Measurements from ENCODE around the gene HILPDA.

The HILPDA gene

DNA sequence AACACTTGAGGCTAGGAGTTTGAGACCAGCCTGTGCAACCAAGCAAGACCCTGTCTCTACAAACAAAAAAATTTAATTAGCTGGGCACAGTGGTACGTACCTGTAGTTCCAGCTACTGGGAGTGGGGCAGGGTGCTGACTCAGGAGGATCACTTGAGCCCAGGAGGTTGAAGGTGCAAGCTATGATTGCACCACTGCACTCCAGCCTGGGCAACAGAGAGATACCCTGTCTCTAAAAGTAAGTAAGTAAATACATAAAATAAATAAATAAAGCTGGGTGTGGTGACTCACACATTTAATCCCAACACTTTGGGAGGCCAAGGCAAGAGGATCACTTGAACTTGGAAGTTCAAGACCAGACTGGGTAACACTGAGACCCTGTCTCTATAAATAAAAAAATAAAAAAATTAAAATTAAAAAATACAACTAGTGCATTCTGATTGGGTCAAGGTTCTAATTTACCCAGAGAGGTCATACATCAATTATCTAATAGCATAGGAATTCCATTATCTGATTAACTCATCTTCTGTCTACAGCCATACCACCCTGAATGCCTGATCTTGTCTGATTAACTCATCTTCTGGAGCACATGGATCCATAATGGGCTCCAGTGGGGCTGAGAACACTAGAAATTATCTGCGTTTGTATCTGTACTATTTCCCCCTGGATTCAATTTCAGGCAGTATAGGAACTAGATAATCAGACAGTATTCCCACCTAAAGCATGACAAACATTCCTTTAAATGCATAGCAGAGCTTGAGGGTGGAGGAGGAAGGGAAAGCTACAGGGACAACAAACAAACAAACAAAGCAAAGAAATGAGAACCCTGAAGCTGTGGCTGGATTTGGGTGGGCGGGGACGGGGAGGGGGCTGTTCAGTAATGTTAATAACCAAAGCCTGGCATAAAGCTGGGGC is 21.0 kb upstream of the HILPDA start:
- H3K27ac ChIP-seq = no peak overlapping the region

DNA sequence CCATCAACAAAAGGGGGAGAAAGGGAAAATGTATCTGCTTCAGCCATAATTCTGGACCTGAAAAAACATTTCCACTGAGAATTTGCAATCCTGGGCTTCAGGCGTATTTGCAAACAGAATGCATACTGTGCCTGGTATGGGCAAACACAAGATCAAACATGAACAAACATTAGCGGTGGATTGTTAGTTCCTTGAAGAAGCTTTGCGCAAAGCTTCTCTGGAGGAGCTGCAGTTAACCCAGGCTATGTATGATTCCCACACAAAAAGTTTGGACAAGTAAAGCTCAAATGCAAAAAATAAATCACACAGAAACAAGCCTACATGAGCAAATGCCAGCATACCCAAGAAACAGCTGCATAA is 20.4 kb upstream of the HILPDA start:
- no peaks in the 10 kb centered on the region for H3K27me3 ChIP-seq (ENCODE audit: insufficient read depth, low read depth)
- H3K4me1 ChIP-seq (ENCODE audit: low read depth, poor library complexity, severe bottlenecking) = no peaks in the 10 kb centered on the region
- no peak overlapping the region for H2AFZ ChIP-seq (ENCODE audit: low read depth)
- H3K36me3 ChIP-seq (ENCODE audit: insufficient read depth) = no peaks in the 10 kb centered on the region
- no peak overlapping the region for H3K4me2 ChIP-seq
- no peak overlapping the region for H3K4me3 ChIP-seq (IDR thresholded peaks at IDR 0.05; ENCODE audit: insufficient read depth, low read depth, low read length)
- H3K9ac ChIP-seq = no peak overlapping the region
- TF ChIP-seq, protein P1, sequence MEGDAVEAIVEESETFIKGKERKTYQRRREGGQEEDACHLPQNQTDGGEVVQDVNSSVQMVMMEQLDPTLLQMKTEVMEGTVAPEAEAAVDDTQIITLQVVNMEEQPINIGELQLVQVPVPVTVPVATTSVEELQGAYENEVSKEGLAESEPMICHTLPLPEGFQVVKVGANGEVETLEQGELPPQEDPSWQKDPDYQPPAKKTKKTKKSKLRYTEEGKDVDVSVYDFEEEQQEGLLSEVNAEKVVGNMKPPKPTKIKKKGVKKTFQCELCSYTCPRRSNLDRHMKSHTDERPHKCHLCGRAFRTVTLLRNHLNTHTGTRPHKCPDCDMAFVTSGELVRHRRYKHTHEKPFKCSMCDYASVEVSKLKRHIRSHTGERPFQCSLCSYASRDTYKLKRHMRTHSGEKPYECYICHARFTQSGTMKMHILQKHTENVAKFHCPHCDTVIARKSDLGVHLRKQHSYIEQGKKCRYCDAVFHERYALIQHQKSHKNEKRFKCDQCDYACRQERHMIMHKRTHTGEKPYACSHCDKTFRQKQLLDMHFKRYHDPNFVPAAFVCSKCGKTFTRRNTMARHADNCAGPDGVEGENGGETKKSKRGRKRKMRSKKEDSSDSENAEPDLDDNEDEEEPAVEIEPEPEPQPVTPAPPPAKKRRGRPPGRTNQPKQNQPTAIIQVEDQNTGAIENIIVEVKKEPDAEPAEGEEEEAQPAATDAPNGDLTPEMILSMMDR (conservative IDR thresholded peaks at IDR 0.05; ENCODE audit: low read depth, low read length) = no peak
- H4K20me1 ChIP-seq (ENCODE audit: insufficient read depth) = no peaks in the 10 kb centered on the region
- no peak overlapping the region for H3K27ac ChIP-seq
- H3K79me2 ChIP-seq (ENCODE audit: insufficient read depth, low read depth) = no peaks in the 10 kb centered on the region

More for the DNA sequence above, 21.0 kb upstream of the HILPDA start:
- Histone ChIP-seq H3K4me1 (ENCODE audit: low read depth, poor library complexity, severe bottlenecking) (no peaks in the 10 kb centered on the region), H4K20me1 (ENCODE audit: insufficient read depth) (no peaks in the 10 kb centered on the region), H3K4me2 (no peak overlapping the region), H3K27me3 (ENCODE audit: insufficient read depth, low read depth) (no peaks in the 10 kb centered on the region), H2AFZ (ENCODE audit: low read depth) (no peak overlapping the region), H3K79me2 (ENCODE audit: insufficient read depth, low read depth) (no peaks in the 10 kb centered on the region), H3K9ac (no peak overlapping the region), H3K4me3 (IDR thresholded peaks at IDR 0.05; ENCODE audit: insufficient read depth, low read depth, low read length) (no peak overlapping the region), H3K36me3 (ENCODE audit: insufficient read depth) (no peaks in the 10 kb centered on the region)
- TF ChIP-seq, protein P1 (conservative IDR thresholded peaks at IDR 0.05; ENCODE audit: low read depth, low read length) = no peak

DNA sequence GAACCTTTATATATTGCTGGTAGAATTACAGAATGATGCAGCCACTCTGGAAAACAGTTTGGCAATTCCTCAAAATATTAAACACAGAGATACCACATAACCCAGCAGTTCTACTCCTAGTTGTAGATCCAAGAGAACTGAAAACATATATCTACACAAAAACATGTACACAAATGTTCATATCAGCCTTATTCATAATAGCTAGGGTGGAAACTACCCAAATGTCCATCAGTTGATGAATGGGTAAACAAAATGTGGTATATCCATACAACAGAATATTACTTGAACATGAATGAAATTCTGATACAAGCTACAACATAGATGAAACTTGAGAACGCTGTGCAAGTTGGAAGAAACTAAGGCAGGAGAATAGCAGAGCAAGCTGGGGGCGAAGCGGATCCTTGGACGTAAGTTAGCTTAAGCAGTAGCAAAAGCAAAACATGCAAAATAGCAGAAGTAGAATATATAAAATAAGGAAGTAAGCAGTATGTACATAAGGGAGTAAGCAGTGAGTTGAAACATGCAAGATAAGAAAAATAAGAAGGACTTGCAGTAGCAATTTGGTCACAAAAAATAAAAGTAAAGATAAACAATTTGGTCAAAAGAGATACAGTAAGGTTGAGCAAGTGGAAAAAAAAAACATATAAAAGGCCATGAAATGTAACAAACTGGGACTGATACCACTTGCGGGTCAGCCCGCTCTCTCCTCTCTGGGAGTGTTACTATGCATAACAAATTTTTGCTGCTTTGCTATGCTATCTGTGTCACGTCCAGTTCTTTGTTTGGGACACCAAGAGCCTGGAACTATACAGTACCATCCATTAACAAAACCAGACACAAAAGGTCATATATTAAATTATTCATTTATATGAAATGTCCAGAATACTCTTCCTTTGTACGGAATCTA is 18.0 kb upstream of the HILPDA start:
- Histone ChIP-seq H3K4me1 (ENCODE audit: low read depth, poor library complexity, severe bottlenecking) (no peaks in the 10 kb centered on the region), H3K9ac (no peak overlapping the region), H3K79me2 (ENCODE audit: insufficient read depth, low read depth) (no peaks in the 10 kb centered on the region), H3K4me3 (IDR thresholded peaks at IDR 0.05; ENCODE audit: insufficient read depth, low read depth, low read length) (no peak overlapping the region), H2AFZ (ENCODE audit: low read depth) (no peak overlapping the region), H3K4me2 (no peak overlapping the region), H3K27me3 (ENCODE audit: insufficient read depth, low read depth) (no peaks in the 10 kb centered on the region), H3K27ac (no peak overlapping the region), H3K36me3 (ENCODE audit: insufficient read depth) (no peaks in the 10 kb centered on the region), H4K20me1 (ENCODE audit: insufficient read depth) (no peaks in the 10 kb centered on the region)
- TF ChIP-seq, protein P1 (conservative IDR thresholded peaks at IDR 0.05; ENCODE audit: low read depth, low read length) = no peak

DNA sequence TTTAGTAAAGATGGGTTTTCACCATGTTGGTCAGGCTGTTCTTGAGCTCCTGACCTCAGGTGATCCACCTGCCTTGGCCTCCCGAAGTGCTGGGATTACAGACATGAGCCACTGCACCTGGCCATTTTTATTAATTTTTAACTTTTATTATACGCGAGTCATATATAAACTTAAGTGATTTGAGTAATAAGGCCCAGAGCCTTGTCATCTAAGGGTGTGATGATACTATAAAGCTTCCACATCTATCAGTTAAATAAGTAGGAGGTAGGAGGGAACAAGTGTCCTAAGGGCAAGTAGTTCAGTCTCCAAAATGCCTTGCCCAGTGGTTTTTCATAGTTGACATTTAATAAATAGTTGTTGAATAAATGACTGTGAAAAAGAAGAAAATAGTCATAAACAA is 13.3 kb upstream of the HILPDA start:
- H3K4me3 ChIP-seq (IDR thresholded peaks at IDR 0.05; ENCODE audit: insufficient read depth, low read depth, low read length) = no peak overlapping the region
- no peak overlapping the region for H3K4me2 ChIP-seq
- no peaks in the 10 kb centered on the region for H4K20me1 ChIP-seq (ENCODE audit: insufficient read depth)
- no peaks in the 10 kb centered on the region for H3K4me1 ChIP-seq (ENCODE audit: low read depth, poor library complexity, severe bottlenecking)
- no peaks in the 10 kb centered on the region for H3K27me3 ChIP-seq (ENCODE audit: insufficient read depth, low read depth)
- no peaks in the 10 kb centered on the region for H3K36me3 ChIP-seq (ENCODE audit: insufficient read depth)
- TF ChIP-seq, protein P1 (conservative IDR thresholded peaks at IDR 0.05; ENCODE audit: low read depth, low read length) = no peak
- H3K79me2 ChIP-seq (ENCODE audit: insufficient read depth, low read depth) = no peaks in the 10 kb centered on the region
- no peak overlapping the region for H3K27ac ChIP-seq
- H2AFZ ChIP-seq (ENCODE audit: low read depth) = no peak overlapping the region
- H3K9ac ChIP-seq = no peak overlapping the region

All from KMS-11 (cell line).